NCI-H2227 (cell line): ENCODE data around the gene PIK3CA.
"Not testable (repeated sequence)": the region's sequence is repeated elsewhere in the genome, so short reads cannot be mapped to it uniquely, and the experiment has no call there.

Experiments
- DNase-seq: peaks from one replicate; lab custom pipeline; 2025; ENCODE audit not compliant: unreplicated experiment; lab: John Stamatoyannopoulos, UW

PIK3CA gene

GRCh38 chr3:179196098-179196497 is 47.9 kb downstream of the PIK3CA start:
- DNase-seq: no peak

- no peak for DNase-seq
Observed at GRCh38 chr3:179196700-179197099, 48.5 kb downstream of the PIK3CA start.

- no peak for DNase-seq
Observed at GRCh38 chr3:179200790-179201189, 52.6 kb downstream of the PIK3CA start.

- DNase-seq: not testable (repeated sequence)
Observed at GRCh38 chr3:179215550-179215949, 67.4 kb downstream of the PIK3CA start.

GRCh38 chr3:179218213-179218612 is 70.1 kb downstream of the PIK3CA start:
- DNase-seq: not testable (repeated sequence)

GRCh38 chr3:179223548-179223947 is 75.4 kb downstream of the PIK3CA start:
- DNase-seq: no peak

GRCh38 chr3:179224584-179224983 is 76.4 kb downstream of the PIK3CA start:
- no peak for DNase-seq

GRCh38 chr3:179227349-179227748 is 79.2 kb downstream of the PIK3CA start:
- DNase-seq: no peak

GRCh38 chr3:179229177-179229576 is 81.0 kb downstream of the PIK3CA start:
- no peak for DNase-seq

GRCh38 chr3:179233043-179233442 is 84.9 kb downstream of the PIK3CA start:
- no peak for DNase-seq

- DNase-seq: no peak
Observed at GRCh38 chr3:179234199-179234598, 86.0 kb downstream of the PIK3CA start.

- no peak for DNase-seq
Observed at GRCh38 chr3:179236669-179237301, 88.6 kb downstream of the PIK3CA start.

- not testable (repeated sequence) for DNase-seq
Observed at GRCh38 chr3:179240299-179240698, 92.1 kb downstream of the PIK3CA start.

- DNase-seq: not testable (repeated sequence)
Observed at GRCh38 chr3:179242859-179243258, 94.7 kb downstream of the PIK3CA start.

- DNase-seq: no peak
Observed at GRCh38 chr3:179244878-179245277, 96.7 kb downstream of the PIK3CA start.

- DNase-seq: no peak
Observed at GRCh38 chr3:179247289-179248015, 99.3 kb downstream of the PIK3CA start.

- no peak for DNase-seq
Observed at GRCh38 chr3:179250803-179251476, 102.8 kb downstream of the PIK3CA start, which contains the start of gene KCNMB3. TSS of gene KCNMB3 (minus strand) at chr3:179251114. CDS start at chr3:179250990, 124 bp downstream.

- no peak for DNase-seq
Observed at GRCh38 chr3:179256813-179257212, 108.7 kb downstream of the PIK3CA start.

GRCh38 chr3:179257742-179258141 is 109.6 kb downstream of the PIK3CA start:
- DNase-seq: not testable (repeated sequence)

GRCh38 chr3:179258820-179259219 is 110.7 kb downstream of the PIK3CA start:
- DNase-seq: no peak

- DNase-seq: not testable (repeated sequence)
Observed at GRCh38 chr3:179259959-179260756, 112.0 kb downstream of the PIK3CA start.
